Mucosa of descending colon (tissue), 3 donors: ENCODE data around the gene UPK3BL1. TPM values are rescaled to one million over a fixed set of nuclear protein-coding genes. Genes with fewer than 3 reads are reported as not detected.

ENCODE experiments used
- total RNA-seq, 3 donors: library from RNA; stranded (reverse); fragmentation: NEBNext Ultra II Directional in 2 of 3; extraction: Animal tissue kit (Norgen Biotek cat#: 25700) in 2 of 3; gene quantifications; one replicate each; pipeline versions ENCODE4 v1.2.1 to v1.2.4, GENCODE V29; 2021 to 2023
- donor health status: DM: no; HTN: no; CAD: no; lungs with moderate emphysema.
- donor health status: DM: no; HTN: no; CAD: no.
- donor health status: DM: no; HTN: yes; CAD: no.

The UPK3BL1 gene
- total RNA-seq, 3 donors from 2014 or later = 10.7 to 23.1 (median 12.3) TPM

Other genes starting within 250 kb of the UPK3BL1 start
- 10 to 100 TPM; 15.1 to 24.1 (median 18.6) TPM for gene PRKRIP1, start 246.4 kb downstream of the UPK3BL1 start, total RNA-seq
- 1 to 10 TPM; 2.8 to 9.8 (median 7.5) TPM for gene ORAI2, start 209.2 kb downstream of the UPK3BL1 start, total RNA-seq
- 10 to 100 TPM in 1 of 3 donors, 1 to 10 TPM in 2; 8.4 to 11.1 (median 10.0) TPM for gene ALKBH4, start 177.9 kb downstream of the UPK3BL1 start, total RNA-seq
- gene LRWD1, start 177.8 kb downstream of the UPK3BL1 start, total RNA-seq = 10 to 100 TPM; 12.7 to 17.6 (median 13.3) TPM
- gene POLR2J, start 163.9 kb downstream of the UPK3BL1 start, total RNA-seq = 10 to 100 TPM; 44.0 to 59.3 (median 45.6) TPM
- gene RASA4B, start 125.0 kb downstream of the UPK3BL1 start, total RNA-seq = 10 to 100 TPM in 2 of 3 donors, 1 to 10 TPM in 1; 8.0 to 30.8 (median 12.2) TPM
- gene UPK3BL2, start 99.1 kb downstream of the UPK3BL1 start, total RNA-seq = 10 to 100 TPM in 2 of 3 donors, 1 to 10 TPM in 1; 9.7 to 23.9 (median 18.7) TPM
- not detected for gene SPDYE2, start 91.6 kb downstream of the UPK3BL1 start, total RNA-seq
- 10 to 100 TPM; 23.7 to 43.7 (median 27.5) TPM for gene POLR2J3, start 70.2 kb downstream of the UPK3BL1 start, total RNA-seq
- 10 to 100 TPM; 18.3 to 68.4 (median 21.5) TPM for gene RASA4, start 26.0 kb downstream of the UPK3BL1 start, total RNA-seq
- gene SPDYE2B, start 7.5 kb upstream of the UPK3BL1 start, total RNA-seq = not detected
- gene POLR2J2, start 28.9 kb upstream of the UPK3BL1 start, total RNA-seq = 10 to 100 TPM in 1 of 3 donors, 1 to 10 TPM in 2; 6.5 to 14.7 (median 8.8) TPM
- gene FAM185A, start 106.2 kb upstream of the UPK3BL1 start, total RNA-seq = 10 to 100 TPM in 2 of 3 donors, 1 to 10 TPM in 1; 8.7 to 12.2 (median 10.4) TPM